Hepatocyte (in vitro differentiated cells): ENCODE measurements around the gene ULBP2. TPM values are rescaled to one million over a fixed set of nuclear protein-coding genes. Genes with fewer than 3 reads are reported as not detected.
A peak's percentile ranks its signal among the peaks of the same experiment; 100 is the strongest.

Source experiments
- DNase-seq: peaks from one replicate; pipeline ENCODE4 v3.0.0-alpha.2; 2016; ENCODE audit warnings: low spot score
- H2AFZ ChIP-seq: fragments of 200-600 bp; sonication (generic); 2 replicates; pipeline ENCODE4 v1.6.0; 2016; ENCODE audit warnings: antibody characterized with exemption, mild to moderate bottlenecking
- H3K27ac ChIP-seq: fragments of 200-600 bp; sonication (generic); 2 replicates; pipeline ENCODE4 v1.5.1; 2016; ENCODE audit warnings: mild to moderate bottlenecking
- H3K27me3 ChIP-seq: fragments of 200-600 bp; sonication (generic); 2 replicates; pipeline ENCODE4 v1.6.1; 2016
- H3K36me3 ChIP-seq: fragments of 200-600 bp; sonication (generic); replicated peaks from 2 replicates; pipeline ENCODE4 v1.5.1; 2016; ENCODE audit warnings: low read depth; ENCODE audit not compliant: insufficient read depth
- H3K4me1 ChIP-seq: fragments of 200-600 bp; sonication (generic); 2 replicates; pipeline ENCODE4 v1.5.1; 2016; ENCODE audit warnings: mild to moderate bottlenecking, moderate library complexity; ENCODE audit not compliant: insufficient read depth
- H3K4me2 ChIP-seq: fragments of 200-600 bp; sonication (generic); 2 replicates; pipeline ENCODE4 v1.6.0; 2016
- H3K4me3 ChIP-seq: fragments of 200-600 bp; sonication (generic); 2 replicates; pipeline ENCODE4 v1.5.1; 2016; ENCODE audit warnings: mild to moderate bottlenecking
- H3K79me2 ChIP-seq: fragments of 200-600 bp; sonication (generic); 2 replicates; pipeline ENCODE4 v1.6.0; 2017; ENCODE audit warnings: mild to moderate bottlenecking
- H3K9me2 ChIP-seq: fragments of 200-600 bp; sonication (generic); replicated peaks from 2 replicates; pipeline ENCODE4 v1.6.0; 2017; ENCODE audit warnings: mild to moderate bottlenecking; ENCODE audit not compliant: insufficient read depth
- H3K9me3 ChIP-seq: fragments of 200-600 bp; sonication (generic); 2 replicates; pipeline ENCODE4 v1.5.1; 2016; ENCODE audit warnings: low read depth, mild to moderate bottlenecking
- H4K20me1 ChIP-seq: fragments of 200-600 bp; sonication (generic); 2 replicates; pipeline ENCODE4 v1.6.0; 2016; ENCODE audit warnings: mild to moderate bottlenecking; ENCODE audit not compliant: insufficient read depth, poor library complexity, severe bottlenecking
- CTCF ChIP-seq: fragments of 200-600 bp; sonication (generic); IDR thresholded peaks from 2 replicates; pipeline ENCODE4 v1.5.1; 2016; ENCODE audit warnings: antibody characterized with exemption, mild to moderate bottlenecking; ENCODE audit not compliant: poor library complexity
- EZH2 ChIP-seq: fragments of 200-600 bp; sonication (generic); IDR thresholded peaks from 2 replicates; pipeline ENCODE4 v1.6.1; 2016; ENCODE audit warnings: antibody characterized with exemption, mild to moderate bottlenecking, borderline replicate concordance
- EZH2phosphoT487 ChIP-seq: fragments of 200-600 bp; sonication (generic); IDR thresholded peaks from one replicate; pipeline ENCODE4 v1.6.1; 2018; ENCODE audit warnings: antibody characterized with exemption, mild to moderate bottlenecking, low read depth, moderate library complexity; ENCODE audit not compliant: unreplicated experiment, severe bottlenecking
- WGBS: methylation state at CpG from one replicate; pipeline ENCODE4 v1.1.6; 2016; ENCODE audit warnings: low lambda C conversion rate; ENCODE audit errors: missing lambda C conversion rate; 5-methylcytosine and 5-hydroxymethylcytosine counted together
- polyA plus RNA-seq: library from polyadenylated mRNA; unstranded; fragments of >200 nt; fragmentation: Nextera tagmentation; extraction: Ambion mirVana; gene quantifications from 2 replicates; pipeline ENCODE4 v1.2.1, GENCODE V29; 2016
- total RNA-seq: library from RNA; depleted of rRNA; stranded (reverse); fragments of >200 nt; gene quantifications from 2 replicates; pipeline ENCODE4 v1.2.3, GENCODE V29; 2014

The ULBP2 gene
- total and polyA plus RNA-seq, 2 experiments from 2014 or later, result 0.10 to 0.15 TPM

- Histone ChIP-seq H3K9me3 (no peaks in the 10 kb centered on the region), H3K36me3 (no peaks in the 10 kb centered on the region), H3K27ac (no peak overlapping the region), H3K79me2 (no peaks in the 10 kb centered on the region), H3K4me2 (peak overlapping the region; percentile 96), H3K4me3 (no peak overlapping the region), H3K4me1 (peaks cover 14% of the 10 kb centered on the region), H3K27me3 (peaks cover 93% of the 10 kb centered on the region), H3K9me2 (no peaks in the 10 kb centered on the region), H2AFZ (no peak overlapping the region), H4K20me1 (no peaks in the 10 kb centered on the region)
- no peak for DNase-seq
- no peak for TF ChIP-seq EZH2phosphoT487
- TF ChIP-seq EZH2, result no peak
- WGBS, result 69% methylated on average over 6 of the region's 7 CpGs
Measured at GRCh38 chr6:149962461-149963211, 20.8 kb downstream of the ULBP2 start.

- Histone ChIP-seq H3K4me2 (peak overlapping the region; percentile 96), H3K36me3 (no peaks in the 10 kb centered on the region), H3K9me3 (no peaks in the 10 kb centered on the region), H3K27me3 (peaks cover 93% of the 10 kb centered on the region), H3K4me1 (peaks cover 14% of the 10 kb centered on the region), H3K4me3 (peak overlapping the region; percentile 36), H2AFZ (peak overlapping the region; percentile 91), H3K9me2 (no peaks in the 10 kb centered on the region), H3K27ac (no peak overlapping the region), H4K20me1 (no peaks in the 10 kb centered on the region), H3K79me2 (no peaks in the 10 kb centered on the region)
- 9% methylated on average over 8 of the region's 8 CpGs for WGBS
- no peak for DNase-seq
- TF ChIP-seq EZH2 (no peak), EZH2phosphoT487 (no peak), CTCF (no peak)
Measured at GRCh38 chr6:149963212-149963461, 21.3 kb downstream of the ULBP2 start.

GRCh38 chr6:149963462-149964307, 21.9 kb downstream of the ULBP2 start, which contains the start of gene ULBP1:
TSS of gene ULBP1 (plus strand) at chr6:149963943. CDS start at chr6:149964050, 107 bp downstream.
- Histone ChIP-seq H4K20me1 (no peaks in the 10 kb centered on the region), H3K36me3 (no peaks in the 10 kb centered on the region), H3K9me3 (no peaks in the 10 kb centered on the region), H3K4me3 (peak within 1 kb of the TSS; percentile 36), H3K27me3 (peaks cover 97% of the 10 kb centered on the region), H3K9me2 (no peaks in the 10 kb centered on the region), H2AFZ (peak within 1 kb of the TSS; percentile 91), H3K4me2 (peak within 1 kb of the TSS; percentile 96), H3K27ac (no peak within 1 kb of the TSS), H3K4me1 (peaks cover 14% of the 10 kb centered on the region), H3K79me2 (no peaks in the 10 kb centered on the region)
- WGBS, result 2% methylated on average over 58 of the region's 69 CpGs
- DNase-seq, result peak; percentile 75
- TF ChIP-seq EZH2phosphoT487 (peak; percentile 60), EZH2 (no peak)

GRCh38 chr6:149964308-149965193, 22.7 kb downstream of the ULBP2 start:
- DNase-seq, result no peak
- TF ChIP-seq EZH2phosphoT487 (peak; percentile 85), EZH2 (peak; percentile 97), CTCF (no peak)
- H3K36me3 ChIP-seq, result no peaks in the 10 kb centered on the region
- H4K20me1 ChIP-seq, result no peaks in the 10 kb centered on the region
- H3K27ac ChIP-seq, result no peak overlapping the region
- peak overlapping the region; percentile 91 for H2AFZ ChIP-seq
- H3K4me1 ChIP-seq, result peaks cover 14% of the 10 kb centered on the region
- no peaks in the 10 kb centered on the region for H3K79me2 ChIP-seq
- no peaks in the 10 kb centered on the region for H3K9me3 ChIP-seq
- no peaks in the 10 kb centered on the region for H3K9me2 ChIP-seq
- H3K4me2 ChIP-seq, result peak overlapping the region; percentile 96
- 3% methylated on average over 74 of the region's 103 CpGs for WGBS
- peak overlapping the region; percentile 36 for H3K4me3 ChIP-seq
- H3K27me3 ChIP-seq, result peaks cover 96% of the 10 kb centered on the region
